Left ventricle myocardium superior (tissue), 1 donor: Measurements from ENCODE around the gene PITPNM3. TPM values are rescaled to one million over a fixed set of nuclear protein-coding genes. Genes with fewer than 3 reads are reported as not detected.

Experiments used
- ATAC-seq: fragments of 200-7000 bp; cut with Tn5 transposase; one replicate; pipeline ENCODE4 v1.9.1; 2020; ENCODE audit warnings: mild to moderate bottlenecking, moderate library complexity
- DNase-seq: peaks from one replicate; pipeline ENCODE4 v3.0.0-alpha.2; 2020
- intact Hi-C: fragments of 100-400 bp; cut with micrococcal nuclease; formaldehyde crosslinking; loops from one replicate; pipeline ENCODE4 v1.11.0; 2022
- total RNA-seq: library from RNA; stranded (reverse); fragmentation: NEBNext Ultra II Directional; extraction: Animal tissue kit (Norgen Biotek cat#: 25700); gene quantifications from one replicate; pipeline ENCODE4 v1.2.1, GENCODE V29; 2021
- donor health status: DM: no; HTN: yes; CAD: no; lungs with severe emphysema.

Gene PITPNM3
- total RNA-seq, 1 donor from 2014 or later: 0.59 TPM

DNA sequence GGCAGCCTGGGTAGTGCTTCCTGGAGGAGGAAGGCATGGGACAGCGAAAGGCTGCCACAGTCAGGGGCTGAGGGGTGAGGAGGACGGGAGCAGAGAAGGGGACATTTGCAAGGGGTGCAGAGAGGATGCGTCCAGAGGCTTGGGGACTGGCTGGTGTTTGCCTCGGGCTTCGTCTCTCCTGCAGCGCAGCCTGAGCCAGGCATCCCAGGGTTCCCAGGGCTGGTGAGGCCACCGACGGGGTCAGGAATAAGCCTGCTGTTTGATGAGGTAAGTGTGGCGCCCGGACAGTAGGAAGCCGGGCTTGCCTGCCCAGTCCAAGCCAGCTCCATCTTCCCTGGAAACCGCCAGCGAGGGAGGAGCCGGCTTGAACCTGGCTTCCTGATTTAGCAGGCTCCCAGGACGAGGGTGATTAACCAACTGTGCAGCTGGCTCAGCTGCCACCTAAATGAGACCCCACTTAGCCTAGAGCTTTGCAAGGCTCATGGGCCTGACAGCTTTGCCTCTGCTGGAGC lies 47.8 kb downstream of the PITPNM3 start:
- no peak for ATAC-seq
- DNase-seq: no peak
- intact Hi-C loops: no loop called here

DNA sequence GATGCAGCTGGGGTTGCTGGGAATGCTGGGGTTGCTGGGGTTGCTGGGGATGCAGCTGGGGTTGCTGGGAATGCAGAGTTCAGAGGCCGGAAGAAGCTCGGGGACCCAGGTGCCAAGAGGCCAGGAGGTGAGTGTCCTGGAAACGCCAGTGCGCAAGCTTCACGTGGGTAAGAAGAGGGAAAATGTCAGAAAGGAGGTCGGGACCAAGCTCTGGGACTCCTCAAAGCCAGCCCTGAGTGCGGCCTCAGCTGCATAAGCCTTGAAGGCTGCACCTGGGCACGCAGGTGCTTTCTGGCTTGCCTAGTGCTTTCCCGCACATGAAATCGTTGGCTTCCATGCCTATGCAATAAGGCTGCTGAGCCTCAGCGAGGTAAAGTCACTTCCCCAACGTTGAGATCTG lies 48.3 kb downstream of the PITPNM3 start:
- DNase-seq: no peak
- intact Hi-C loops: no loop called here
- no peak for ATAC-seq

DNA sequence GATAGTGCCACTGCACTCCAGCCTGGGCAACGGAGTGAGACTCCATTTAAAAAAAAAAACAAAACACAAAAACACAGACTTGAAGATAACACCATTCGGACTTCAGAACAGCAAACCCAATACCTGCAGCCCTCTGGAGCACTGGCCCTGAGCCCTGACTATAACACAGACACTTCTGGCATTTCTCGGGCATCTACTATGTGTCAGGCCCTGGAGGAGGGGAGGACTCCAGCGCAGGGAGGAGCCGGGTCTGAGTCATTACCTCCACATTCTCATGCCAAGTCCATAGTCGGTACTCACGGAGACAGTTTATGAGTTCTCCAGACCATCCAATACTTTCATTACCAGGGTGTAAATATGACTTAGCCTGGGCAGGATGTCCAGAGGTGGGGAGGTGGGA lies 48.8 kb downstream of the PITPNM3 start:
- intact Hi-C loops: no loop called here
- no peak for ATAC-seq
- DNase-seq: no peak

DNA sequence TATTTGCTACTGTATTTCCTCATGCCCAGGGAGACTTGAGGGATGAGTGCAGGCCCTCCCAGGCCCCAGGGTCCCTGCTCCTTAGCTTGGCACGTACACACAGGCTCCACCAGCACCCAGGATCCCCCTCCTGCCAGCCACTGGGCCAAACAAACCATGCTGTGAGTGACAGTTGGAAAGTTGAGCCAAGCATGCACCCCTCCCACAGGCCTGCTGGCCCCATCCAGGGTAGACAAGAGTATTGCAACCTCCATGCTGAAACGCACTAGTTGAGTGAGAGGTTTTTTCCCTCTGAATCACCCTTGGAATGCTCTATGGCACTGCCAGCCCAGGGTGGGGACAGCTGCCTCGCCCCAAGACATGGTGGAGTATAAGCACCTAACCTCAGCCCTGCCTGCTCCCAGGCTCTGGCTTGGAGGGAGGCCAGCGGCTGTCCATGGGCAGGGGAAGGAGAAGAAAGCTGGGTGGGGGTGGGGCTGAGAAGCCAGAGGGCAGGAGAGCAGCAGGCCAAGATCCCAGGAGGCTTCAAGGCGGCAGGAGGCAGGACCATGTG lies 49.6 kb downstream of the PITPNM3 start:
- DNase-seq (no peak), ATAC-seq (no peak)
- intact Hi-C loops: no loop called here

DNA sequence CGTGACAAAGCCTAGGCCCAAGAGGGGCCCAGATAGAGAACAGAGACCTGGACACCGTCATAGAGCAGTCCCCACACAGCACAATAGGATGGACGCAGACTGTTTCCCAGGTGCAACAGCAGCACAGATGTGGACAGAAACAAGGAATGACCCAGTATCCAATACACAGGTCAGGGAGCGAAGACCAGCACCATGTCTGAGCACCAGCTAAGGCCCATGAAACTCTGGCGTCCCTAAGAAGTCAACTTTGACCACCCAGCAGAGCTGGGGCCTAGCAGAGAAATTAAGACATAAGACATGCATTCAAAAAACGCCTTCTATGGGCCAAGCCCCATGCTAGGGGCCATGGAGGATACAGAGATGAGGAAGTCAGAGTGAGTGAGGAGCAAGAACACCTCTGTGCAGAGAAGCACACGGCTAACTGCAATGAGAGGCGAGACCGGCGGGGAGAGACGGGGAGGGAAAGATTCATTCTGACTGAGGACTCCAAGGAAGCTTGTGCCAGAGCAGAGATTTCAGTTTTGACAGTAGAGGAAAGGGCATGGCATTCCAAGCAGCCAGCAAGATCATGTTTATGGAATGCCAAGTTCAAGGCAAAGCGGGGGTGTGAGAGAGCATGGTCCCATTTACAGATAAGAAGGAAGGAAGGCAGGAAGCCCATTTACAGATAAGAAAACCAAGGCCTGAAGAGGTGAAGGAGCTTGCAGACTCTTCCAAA lies 50.8 kb downstream of the PITPNM3 start:
- intact Hi-C loops: no loop called here
- ATAC-seq (no peak), DNase-seq (no peak)

DNA sequence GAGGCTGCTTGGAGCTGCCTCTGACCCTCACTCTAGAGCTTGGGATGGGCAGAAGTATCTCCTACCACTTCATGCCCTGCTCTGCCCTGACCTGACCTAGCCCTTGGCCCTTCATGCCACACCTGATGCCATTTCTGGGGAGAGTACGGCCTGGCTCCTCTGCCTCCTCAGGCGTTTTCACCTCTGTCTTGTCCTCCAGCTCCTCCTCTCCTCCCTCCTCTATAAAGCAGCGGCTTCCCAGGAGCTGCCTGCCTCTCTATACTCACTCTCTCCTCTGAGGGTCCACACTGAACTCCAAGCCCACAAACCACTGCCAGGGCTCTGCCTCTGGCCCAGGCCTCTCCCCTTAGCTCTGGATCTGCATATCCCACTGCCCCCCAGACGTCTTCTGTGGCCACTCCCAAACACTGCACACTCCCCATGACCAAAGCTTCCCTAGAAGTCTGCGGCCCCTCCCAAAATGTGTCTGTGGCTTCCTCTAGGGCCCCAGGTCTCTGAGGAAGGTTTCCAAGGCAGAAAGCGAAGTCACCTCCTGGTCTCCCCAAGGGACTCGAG lies 52.6 kb downstream of the PITPNM3 start:
- ATAC-seq (no peak), DNase-seq (no peak)
- intact Hi-C loops: no loop called here

DNA sequence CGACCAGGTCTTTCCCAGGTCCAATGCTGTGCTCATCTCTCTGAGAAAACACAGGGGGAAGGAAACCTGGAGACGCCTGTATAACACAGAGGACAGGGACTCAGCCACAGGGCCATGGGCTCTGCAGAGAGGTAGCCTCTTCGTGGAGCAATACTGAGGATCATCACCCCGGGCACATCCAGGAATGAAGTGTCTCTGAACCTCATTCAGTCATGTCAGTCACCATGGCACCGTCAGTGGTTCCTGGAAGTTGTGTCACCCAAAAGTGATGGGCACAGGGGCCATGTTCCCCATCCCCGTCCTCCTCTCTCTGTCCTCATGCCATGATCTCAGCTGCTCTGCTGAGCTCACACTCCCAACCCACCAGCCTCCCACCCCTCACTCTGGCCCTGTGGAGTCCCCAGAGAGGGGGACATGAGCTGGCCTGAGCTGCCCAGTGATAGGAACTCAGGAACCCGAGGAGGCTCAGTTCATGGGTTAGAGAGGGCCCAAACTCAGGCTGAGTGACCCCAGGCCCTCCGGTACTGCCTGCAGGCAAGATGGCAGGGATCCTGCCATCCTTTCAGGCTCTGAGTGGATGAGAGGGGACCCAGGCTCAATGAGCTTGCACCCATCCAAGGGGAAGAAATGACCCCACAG lies 53.4 kb downstream of the PITPNM3 start:
- no peak for ATAC-seq

DNA sequence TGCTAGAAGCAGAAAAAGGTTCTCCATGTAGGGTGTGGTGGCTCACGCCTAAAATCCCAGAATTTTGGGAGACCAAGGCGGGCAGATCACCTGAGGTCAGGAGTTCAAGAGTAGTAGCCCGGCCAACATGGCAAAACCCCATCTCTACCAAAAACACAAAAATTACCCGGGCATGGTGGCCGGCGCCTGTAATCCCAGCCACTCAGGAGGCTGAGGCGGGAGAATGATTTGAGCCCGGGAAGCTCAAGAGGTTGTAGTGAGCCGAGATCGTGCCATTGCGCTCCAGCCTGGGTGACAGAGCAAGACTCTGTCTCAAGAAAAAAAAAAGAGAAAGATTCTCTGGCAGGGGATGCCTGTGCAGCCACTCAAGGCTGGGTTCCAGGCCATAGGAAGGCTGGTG lies 54.2 kb downstream of the PITPNM3 start:
- intact Hi-C loops: no loop called here
- DNase-seq (no peak), ATAC-seq (no peak)

More for the DNA sequence above, 53.4 kb downstream of the PITPNM3 start:
- intact Hi-C loops: no loop called here
- no peak for DNase-seq

DNA sequence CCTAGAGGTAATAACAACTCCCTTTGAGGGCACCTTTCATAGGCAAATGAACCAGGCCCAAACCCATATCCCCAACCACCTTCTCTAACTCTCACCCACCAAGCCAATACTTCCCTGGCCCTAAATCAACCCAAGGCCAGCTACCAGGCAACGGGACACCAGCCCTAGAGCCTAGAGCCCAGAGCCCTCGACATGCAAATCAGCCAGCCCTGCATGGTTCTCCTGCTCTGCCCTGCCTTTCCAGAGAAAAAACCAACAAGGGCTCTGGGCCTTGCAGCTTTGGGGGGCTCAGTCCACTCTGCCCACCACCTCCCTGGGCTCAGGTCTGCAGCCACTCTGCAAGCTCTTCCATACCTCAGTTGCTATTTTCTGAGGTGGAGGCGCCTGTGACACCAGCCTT lies 55.0 kb downstream of the PITPNM3 start:
- no peak for ATAC-seq
- intact Hi-C loops: no loop called here

DNA sequence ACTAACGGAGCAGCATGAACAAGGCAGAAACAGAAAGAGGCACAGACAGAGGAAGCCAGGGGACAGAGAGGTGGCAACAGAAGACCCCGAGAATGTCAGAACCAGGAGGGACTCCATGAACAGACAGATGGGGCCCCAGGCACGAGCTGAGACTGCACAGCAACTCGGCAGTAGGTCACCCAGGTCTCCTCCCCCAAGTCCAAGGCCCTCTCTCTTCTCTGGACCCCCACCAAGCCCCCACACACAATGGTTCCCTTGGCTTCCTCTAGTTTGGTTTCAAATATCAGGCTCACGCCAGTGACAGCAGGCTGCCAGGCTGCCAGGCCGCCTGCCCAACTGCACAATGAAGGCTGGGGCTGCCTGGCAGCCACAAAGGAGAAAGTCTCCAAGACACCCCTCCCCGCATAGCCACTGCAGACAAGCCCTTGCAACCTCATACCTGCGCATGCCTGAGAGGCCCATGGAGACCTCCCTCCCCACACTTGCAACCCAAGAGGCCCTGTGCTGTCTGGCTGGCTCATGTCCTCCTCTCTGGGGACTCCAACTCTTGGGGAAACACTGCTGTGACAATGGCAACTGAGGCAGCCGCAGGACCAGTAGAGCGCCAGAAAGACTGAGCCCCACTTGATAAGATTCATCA lies 57.3 kb downstream of the PITPNM3 start:
- intact Hi-C loops: no loop called here
- DNase-seq (no peak), ATAC-seq (no peak)

More for the DNA sequence above, 55.0 kb downstream of the PITPNM3 start:
- DNase-seq: no peak

DNA sequence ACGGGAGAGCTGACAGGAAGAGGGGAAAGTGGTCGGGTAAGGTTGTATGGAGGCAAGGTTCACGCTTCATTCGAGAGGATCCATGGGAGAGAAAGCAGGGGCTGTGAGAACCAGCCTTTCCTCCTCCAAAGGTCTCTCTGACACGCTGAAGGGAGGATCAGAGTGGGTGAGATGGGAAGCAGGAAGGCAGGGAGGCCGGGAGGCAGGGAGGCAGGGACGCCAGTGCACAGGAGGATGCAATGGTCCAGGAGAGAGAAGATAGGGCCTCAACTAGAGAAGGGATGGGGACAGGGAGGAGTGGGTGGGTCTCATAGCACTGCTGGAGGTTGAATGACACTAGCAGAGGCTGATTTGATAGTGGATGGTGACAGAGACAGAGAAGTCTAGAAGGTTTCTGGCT lies 58.0 kb downstream of the PITPNM3 start:
- no peak for DNase-seq
- ATAC-seq: no peak
- intact Hi-C loops: no loop called here

DNA sequence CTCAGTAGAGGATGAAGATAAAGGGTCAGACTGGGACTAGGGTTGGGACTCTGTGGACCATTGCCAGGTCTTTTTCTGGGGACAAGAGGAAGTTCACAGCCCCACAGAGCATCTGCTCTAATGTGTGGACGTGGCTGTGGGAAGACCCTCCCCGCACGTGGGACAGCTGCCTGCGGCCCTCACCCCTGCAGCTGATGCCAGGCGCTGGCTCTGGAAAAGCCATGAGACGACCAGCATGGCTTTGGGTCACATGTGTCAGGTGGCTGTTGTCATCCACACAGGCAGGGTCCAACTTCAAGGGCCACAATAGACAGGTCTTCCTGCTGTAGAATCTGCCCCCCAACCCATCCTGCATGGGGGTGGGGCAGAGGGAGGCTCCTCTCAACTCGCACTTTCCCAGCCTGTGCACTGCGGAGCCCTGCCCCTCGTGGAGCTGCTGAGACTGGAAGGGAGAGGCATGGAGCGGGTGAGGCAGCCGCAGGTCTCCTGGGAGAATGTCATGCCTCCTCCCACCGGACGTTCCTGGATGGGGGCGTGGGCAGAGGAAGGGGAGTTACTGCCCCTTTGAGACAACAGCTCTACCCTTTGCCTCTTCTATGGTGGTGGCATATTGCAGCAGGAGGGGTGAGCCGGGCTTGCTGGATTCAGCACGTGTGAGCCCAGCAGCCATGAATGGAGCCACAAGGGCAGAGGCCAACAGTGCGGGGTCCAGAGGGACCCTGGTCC lies 58.7 kb downstream of the PITPNM3 start:
- intact Hi-C loops: no loop called here
- no peak for DNase-seq
- no peak for ATAC-seq

DNA sequence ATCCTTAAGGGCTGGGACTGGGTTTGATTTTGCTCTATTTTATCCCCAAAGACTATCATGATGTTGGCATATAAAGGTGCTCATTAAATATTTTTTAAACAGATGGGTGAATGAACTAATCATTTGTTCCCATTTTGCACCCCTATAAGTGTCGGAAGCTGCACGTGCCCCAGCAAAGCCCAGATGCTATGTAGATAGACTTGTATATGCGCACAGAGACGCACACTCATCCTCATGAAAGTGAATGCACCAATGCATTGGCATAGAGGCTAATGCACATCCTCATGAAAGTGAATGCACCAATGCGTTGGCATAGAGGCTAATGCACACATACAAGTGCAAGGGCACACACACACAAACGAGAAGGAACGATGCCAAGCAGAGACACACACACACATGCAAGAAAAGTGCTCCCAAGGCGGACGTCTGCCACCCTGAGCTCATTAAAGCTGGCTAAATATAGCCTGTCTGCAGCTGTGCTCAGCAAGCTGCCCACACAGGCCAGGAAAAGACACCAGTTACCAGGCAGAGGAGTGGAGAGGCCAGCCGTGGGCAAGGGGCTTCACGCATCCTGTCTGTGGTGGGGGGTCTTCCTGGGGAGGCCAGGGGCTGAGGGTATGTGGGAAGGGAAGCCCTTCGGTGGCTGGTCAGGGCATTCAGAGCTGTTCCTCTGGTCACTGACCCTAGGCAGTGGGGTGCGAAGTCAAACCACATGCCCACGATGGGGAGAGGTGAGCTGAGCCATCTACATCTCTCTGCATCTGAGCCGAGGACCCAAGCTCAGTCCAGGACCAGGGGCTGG lies 59.5 kb downstream of the PITPNM3 start:
- intact Hi-C loops: no loop called here
- peak; percentile 63 for ATAC-seq
- no peak for DNase-seq

DNA sequence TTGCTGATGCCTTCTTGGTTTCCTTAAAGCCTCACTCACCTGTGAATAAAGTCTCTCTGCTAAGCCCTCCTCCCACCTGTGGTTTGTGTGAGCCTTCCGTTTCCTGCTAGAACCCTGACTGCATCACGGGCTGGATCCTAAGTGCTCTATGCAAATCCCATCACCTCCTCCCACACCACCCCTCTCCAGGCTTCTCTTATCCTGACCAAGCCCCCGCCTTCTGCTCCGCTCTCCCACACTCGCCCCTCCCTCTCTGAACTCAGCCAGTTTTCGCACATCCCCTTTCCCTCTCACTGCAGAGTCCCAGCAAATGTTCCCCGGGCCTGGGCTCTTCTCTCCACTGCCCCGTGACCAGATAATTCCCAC lies 60.3 kb downstream of the PITPNM3 start:
- DNase-seq (no peak), ATAC-seq (no peak)
- intact Hi-C loops: no loop called here

DNA sequence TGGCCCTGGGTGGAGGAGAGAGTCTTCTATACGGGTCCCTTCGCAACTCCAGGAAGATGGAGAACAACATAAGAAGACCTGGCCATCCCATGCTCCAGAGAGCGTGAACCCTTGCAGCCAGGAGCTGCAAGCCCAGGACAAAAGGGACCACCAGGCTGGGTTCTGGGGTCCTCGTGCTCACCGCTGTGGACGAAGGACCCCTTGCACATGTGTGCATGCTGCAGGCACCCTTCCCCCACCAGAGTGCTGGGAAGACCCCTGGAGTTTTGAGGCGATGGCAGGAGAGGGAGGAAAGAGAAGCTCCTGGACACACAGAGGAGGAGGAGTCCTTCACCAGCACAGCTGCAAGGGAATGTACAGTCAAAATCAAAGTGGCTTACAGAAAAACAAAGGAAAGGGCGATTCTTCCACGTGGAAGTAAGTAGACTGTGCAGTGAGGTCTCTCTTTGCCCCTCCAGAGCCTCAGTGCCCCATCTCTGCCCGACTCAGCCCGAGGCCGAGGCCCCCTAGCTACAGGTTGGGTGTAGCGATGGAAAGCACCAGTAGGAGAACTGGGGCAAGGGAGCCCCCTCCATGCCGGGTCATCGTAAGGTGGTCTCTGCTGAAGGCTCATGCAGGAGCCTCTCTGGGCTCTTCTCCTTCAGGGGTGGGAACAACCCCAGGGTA lies 60.8 kb downstream of the PITPNM3 start:
- DNase-seq (no peak), ATAC-seq (no peak)
- intact Hi-C loops: no loop called here

DNA sequence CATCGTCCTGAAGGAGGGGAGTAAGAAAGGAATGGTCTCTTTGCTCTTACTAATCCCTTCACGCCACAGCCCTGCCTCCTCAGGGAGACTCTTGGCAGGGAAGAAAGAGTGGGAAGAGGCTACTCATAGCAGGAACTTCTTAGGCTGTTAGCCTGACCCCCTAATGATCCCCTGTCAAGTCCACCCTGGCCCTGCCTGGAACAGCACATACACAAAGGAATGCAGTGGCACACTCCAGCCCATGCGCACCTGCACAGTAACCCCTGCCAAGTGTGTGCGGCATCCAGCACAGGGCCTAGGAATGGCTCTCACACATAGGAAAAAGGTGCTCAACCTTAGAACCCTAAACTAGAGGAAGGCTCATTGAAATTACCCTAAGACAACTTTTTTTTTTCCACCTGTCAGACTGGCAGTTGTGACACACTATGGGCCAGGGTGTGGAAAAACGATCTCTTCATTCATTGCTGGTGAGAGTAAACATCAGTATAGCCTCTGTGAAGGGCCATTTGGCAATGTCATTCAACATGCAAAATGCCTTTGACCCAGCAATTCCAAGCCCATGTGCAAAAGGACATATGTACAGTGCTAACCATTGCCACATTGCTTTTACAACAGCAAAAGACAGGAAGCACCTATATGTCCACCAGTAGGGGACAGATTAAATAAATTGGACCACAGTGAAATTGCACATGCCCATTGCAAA lies 62.0 kb downstream of the PITPNM3 start:
- intact Hi-C loops: no loop called here

DNA sequence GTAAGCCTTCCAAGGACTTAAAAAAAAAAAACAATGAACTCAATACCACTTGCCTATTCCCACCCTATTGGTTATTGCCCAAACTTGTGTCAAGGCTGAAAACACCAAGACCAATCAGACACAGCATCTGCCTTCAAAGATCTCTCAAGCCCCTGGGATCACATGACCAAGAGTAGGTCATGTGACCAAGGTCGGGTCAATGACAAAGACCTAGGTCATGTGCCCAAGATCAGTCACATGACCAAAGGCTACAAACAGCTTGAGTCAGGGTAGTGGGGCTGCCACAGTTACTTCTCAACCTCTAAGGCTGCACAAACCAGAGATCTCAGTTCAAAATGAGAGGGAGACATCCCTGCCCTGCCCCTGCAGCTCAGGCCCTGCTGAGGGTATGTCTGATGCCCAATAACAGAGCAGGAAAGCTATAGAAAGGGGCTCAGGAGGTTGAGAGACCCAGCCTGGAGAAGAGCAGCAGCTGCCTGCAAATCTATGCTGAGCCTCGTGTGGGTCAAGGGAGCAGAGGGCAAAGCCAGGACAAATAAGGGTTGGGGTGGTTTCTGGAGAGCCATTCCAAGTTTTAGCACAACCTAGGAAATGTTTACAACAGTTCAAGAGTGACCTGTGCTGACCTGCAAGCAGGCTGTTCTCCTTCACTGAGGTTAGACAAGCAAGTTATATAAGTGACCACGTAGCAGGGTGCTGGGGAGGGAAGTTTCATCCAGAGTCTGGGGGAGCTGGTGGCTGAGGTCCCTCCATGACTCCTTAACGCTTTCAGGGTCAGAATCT lies 63.3 kb downstream of the PITPNM3 start:
- no peak for ATAC-seq
- DNase-seq: no peak
- intact Hi-C loops: no loop called here

More for the DNA sequence above, 62.0 kb downstream of the PITPNM3 start:
- no peak for DNase-seq
- ATAC-seq: no peak
